ENCODE measurements around the gene EAF1. TPM values are rescaled to one million over a fixed set of nuclear protein-coding genes. Genes with fewer than 3 reads are reported as not detected.

Gene EAF1
- total RNA-seq, 2 experiments from 2014 or later: 21.6 to 23.8 TPM

DNA sequence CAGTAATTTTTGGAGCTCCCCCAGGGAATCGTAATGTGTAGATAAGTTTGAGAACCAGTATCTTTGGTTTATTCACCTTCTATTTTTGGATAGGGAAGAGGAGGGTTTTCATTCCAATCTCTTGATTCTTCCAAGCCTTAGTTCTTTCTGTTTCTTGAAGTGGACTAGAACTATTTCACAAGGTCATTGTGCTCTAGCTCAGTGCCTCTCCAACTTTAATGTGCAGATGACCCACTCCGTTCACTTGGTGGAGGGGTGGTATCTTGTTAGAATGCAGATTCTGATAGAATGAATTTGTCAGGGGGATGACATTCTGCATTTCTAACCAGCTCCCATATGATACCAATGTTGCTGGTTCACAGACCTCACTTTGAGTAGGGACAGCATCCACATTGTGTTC lies 58.6 kb downstream of the EAF1 start:
- no peaks in the 10 kb centered on the region for H3K9me2 ChIP-seq (ENCODE audit: insufficient read depth, low read length)
- H3K79me2 ChIP-seq (ENCODE audit: insufficient read depth, low read depth, low read length): no peaks in the 10 kb centered on the region
- intact Hi-C loops (cut with micrococcal nuclease; ENCODE audit: unreplicated experiment): no loop called here

DNA sequence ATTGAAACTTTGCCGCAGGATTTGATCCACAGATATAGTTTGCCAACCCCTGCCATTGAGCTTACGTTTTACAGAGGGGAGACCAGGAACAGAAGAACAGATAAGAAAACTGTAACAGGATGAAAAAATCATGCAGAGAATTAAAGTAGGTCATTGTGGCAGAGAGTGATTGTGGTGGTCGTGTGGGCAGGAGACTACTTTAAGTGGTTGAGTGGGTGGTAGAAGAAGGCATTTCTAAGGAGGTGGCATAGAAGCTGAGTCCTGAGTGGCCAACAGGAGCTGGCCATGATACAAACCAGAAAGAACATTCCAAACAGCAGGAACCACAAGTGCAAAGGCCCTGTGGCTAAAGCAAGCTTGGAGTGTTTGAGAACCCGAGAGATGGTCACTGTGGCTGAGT lies 59.6 kb downstream of the EAF1 start:
- ChIA-PET CTCF (ENCODE audit: unreplicated experiment) (no interaction called here), POLR2A (no interaction called here)
- intact Hi-C loops (cut with micrococcal nuclease; ENCODE audit: unreplicated experiment): no loop called here
- Histone ChIP-seq H3K9me3 (ENCODE audit: low read length) (no peaks in the 10 kb centered on the region), H3K4me3 (ENCODE audit: low read depth, low read length, poor library complexity, severe bottlenecking) (no peak overlapping the region), H3K27ac (ENCODE audit: low read depth, low read length, poor library complexity, severe bottlenecking) (no peak overlapping the region), H2AFZ (ENCODE audit: low read length) (no peak overlapping the region), H3K79me2 (ENCODE audit: insufficient read depth, low read depth, low read length) (no peaks in the 10 kb centered on the region), H3K9me2 (ENCODE audit: insufficient read depth, low read length) (no peaks in the 10 kb centered on the region), H3K4me1 (ENCODE audit: insufficient read depth, low read length, poor library complexity, severe bottlenecking) (no peaks in the 10 kb centered on the region), H3K36me3 (ENCODE audit: insufficient read depth, low read length) (no peaks in the 10 kb centered on the region), H4K20me1 (ENCODE audit: insufficient read depth, low read length) (no peaks in the 10 kb centered on the region), H3K4me2 (ENCODE audit: low read length) (no peak overlapping the region)
- no TSS peak for BruUV-seq (replicated peaks)
- no peak for DNase-seq (ENCODE audit: low spot score)
- no peak for TF ChIP-seq EZH2phosphoT487 (IDR thresholded peaks at IDR 0.05; ENCODE audit: borderline replicate concordance, low read depth, low read length)
- TF ChIP-seq, protein P1, sequence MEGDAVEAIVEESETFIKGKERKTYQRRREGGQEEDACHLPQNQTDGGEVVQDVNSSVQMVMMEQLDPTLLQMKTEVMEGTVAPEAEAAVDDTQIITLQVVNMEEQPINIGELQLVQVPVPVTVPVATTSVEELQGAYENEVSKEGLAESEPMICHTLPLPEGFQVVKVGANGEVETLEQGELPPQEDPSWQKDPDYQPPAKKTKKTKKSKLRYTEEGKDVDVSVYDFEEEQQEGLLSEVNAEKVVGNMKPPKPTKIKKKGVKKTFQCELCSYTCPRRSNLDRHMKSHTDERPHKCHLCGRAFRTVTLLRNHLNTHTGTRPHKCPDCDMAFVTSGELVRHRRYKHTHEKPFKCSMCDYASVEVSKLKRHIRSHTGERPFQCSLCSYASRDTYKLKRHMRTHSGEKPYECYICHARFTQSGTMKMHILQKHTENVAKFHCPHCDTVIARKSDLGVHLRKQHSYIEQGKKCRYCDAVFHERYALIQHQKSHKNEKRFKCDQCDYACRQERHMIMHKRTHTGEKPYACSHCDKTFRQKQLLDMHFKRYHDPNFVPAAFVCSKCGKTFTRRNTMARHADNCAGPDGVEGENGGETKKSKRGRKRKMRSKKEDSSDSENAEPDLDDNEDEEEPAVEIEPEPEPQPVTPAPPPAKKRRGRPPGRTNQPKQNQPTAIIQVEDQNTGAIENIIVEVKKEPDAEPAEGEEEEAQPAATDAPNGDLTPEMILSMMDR (conservative IDR thresholded peaks at IDR 0.05; ENCODE audit: low read length): no peak

More for the DNA sequence above, 58.6 kb downstream of the EAF1 start:
- no peak overlapping the region for H3K27ac ChIP-seq (ENCODE audit: low read depth, low read length, poor library complexity, severe bottlenecking)
- no peak for DNase-seq (ENCODE audit: low spot score)
- no peaks in the 10 kb centered on the region for H3K4me1 ChIP-seq (ENCODE audit: insufficient read depth, low read length, poor library complexity, severe bottlenecking)
- no peaks in the 10 kb centered on the region for H4K20me1 ChIP-seq (ENCODE audit: insufficient read depth, low read length)
- CTCF ChIA-PET (ENCODE audit: unreplicated experiment): no interaction called here
- POLR2A ChIA-PET: no interaction called here
- H3K36me3 ChIP-seq (ENCODE audit: insufficient read depth, low read length): no peaks in the 10 kb centered on the region
- H2AFZ ChIP-seq (ENCODE audit: low read length): no peak overlapping the region
- no peak overlapping the region for H3K4me2 ChIP-seq (ENCODE audit: low read length)
- H3K4me3 ChIP-seq (ENCODE audit: low read depth, low read length, poor library complexity, severe bottlenecking): no peak overlapping the region
- no peaks in the 10 kb centered on the region for H3K9me3 ChIP-seq (ENCODE audit: low read length)
- BruUV-seq (replicated peaks): no TSS peak
- TF ChIP-seq, protein P1 (conservative IDR thresholded peaks at IDR 0.05; ENCODE audit: low read length): no peak
- no peak for TF ChIP-seq EZH2phosphoT487 (IDR thresholded peaks at IDR 0.05; ENCODE audit: borderline replicate concordance, low read depth, low read length)

DNA sequence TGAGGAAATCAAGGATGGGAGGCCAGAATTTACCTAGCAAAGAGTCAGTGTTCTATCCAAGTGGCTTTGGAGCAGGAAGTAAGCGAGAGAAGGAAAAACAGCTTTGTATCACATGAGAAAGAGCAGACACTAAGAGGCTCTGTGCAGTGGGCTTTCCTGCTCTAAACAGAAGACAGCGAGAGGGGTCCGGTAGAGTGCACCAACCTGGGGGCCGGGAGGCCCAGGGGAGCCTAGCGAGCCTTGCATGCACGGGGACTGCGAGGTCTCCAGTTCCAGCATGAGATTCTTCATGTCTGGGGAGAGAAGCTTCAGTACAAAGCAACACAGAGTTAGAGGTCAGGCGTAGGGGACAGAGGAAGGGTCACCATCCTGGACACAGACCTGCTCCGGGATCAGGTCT lies 60.6 kb downstream of the EAF1 start:
- Histone ChIP-seq H3K9me2 (ENCODE audit: insufficient read depth, low read length) (no peaks in the 10 kb centered on the region), H3K27ac (ENCODE audit: low read depth, low read length, poor library complexity, severe bottlenecking) (no peak overlapping the region), H2AFZ (ENCODE audit: low read length) (no peak overlapping the region), H3K36me3 (ENCODE audit: insufficient read depth, low read length) (no peaks in the 10 kb centered on the region), H3K9me3 (ENCODE audit: low read length) (no peaks in the 10 kb centered on the region), H3K4me1 (ENCODE audit: insufficient read depth, low read length, poor library complexity, severe bottlenecking) (no peaks in the 10 kb centered on the region), H3K4me3 (ENCODE audit: low read depth, low read length, poor library complexity, severe bottlenecking) (no peak overlapping the region), H4K20me1 (ENCODE audit: insufficient read depth, low read length) (no peaks in the 10 kb centered on the region), H3K79me2 (ENCODE audit: insufficient read depth, low read depth, low read length) (no peaks in the 10 kb centered on the region), H3K4me2 (ENCODE audit: low read length) (no peak overlapping the region)
- BruUV-seq (replicated peaks): no TSS peak
- TF ChIP-seq, protein P1 (conservative IDR thresholded peaks at IDR 0.05; ENCODE audit: low read length): no peak
- TF ChIP-seq EZH2phosphoT487 (IDR thresholded peaks at IDR 0.05; ENCODE audit: borderline replicate concordance, low read depth, low read length): no peak
- intact Hi-C loops (cut with micrococcal nuclease; ENCODE audit: unreplicated experiment): no loop called here
- DNase-seq (ENCODE audit: low spot score): no peak
- ChIA-PET CTCF (ENCODE audit: unreplicated experiment) (no interaction called here), POLR2A (interaction anchor here (0.5 kb wide), 1 partner anchor 35 kb away, joined by 3 read pairs; no protein-coding TSS in a partner anchor)

Measured in OCI-LY7 (cell line).